ENCODE results near the gene SPSB4.

GRCh38 chr3:141111364-141112155 lies 60.4 kb downstream of the SPSB4 start:
- TF ChIP-seq POLR2A (IDR thresholded peaks at IDR 0.05) (no peak), CTCF (IDR thresholded peaks at IDR 0.05) (no peak), POLR2AphosphoS5 (IDR thresholded peaks at IDR 0.05) (no peak)
